ENCODE data around the gene ZNF570. TPM values are rescaled to one million over a fixed set of nuclear protein-coding genes. Genes with fewer than 3 reads are reported as not detected.

The ZNF570 gene
- total RNA-seq, 1 donor from 2014 or later = 7.3 TPM

GRCh38 chr19:37505958-37506386 lies 36.8 kb downstream of the ZNF570 start:
- no peak overlapping the region for H3K4me3 Mint-ChIP-seq (ENCODE audit: unreplicated experiment)
- peaks cover 17% of the 10 kb centered on the region for H3K36me3 Mint-ChIP-seq (ENCODE audit: unreplicated experiment)
- peaks cover 21% of the 10 kb centered on the region for H3K9me3 Mint-ChIP-seq (ENCODE audit: unreplicated experiment)
- no peak overlapping the region for H3K27ac Mint-ChIP-seq (ENCODE audit: unreplicated experiment)
- TF ChIP-seq CTCF (IDR thresholded peaks at IDR 0.05) = no peak
- no peaks in the 10 kb centered on the region for H3K4me1 Mint-ChIP-seq (ENCODE audit: unreplicated experiment)
- no peak for DNase-seq (ENCODE audit: extremely low spot score, unreplicated experiment)
- H3K27me3 Mint-ChIP-seq (ENCODE audit: unreplicated experiment) = no peaks in the 10 kb centered on the region

GRCh38 chr19:37506387-37507166 lies 37.4 kb downstream of the ZNF570 start, which contains the start of gene ZNF793:
ZNF793 (plus strand) TSS chr19:37506939; CDS start chr19:37523440, 16,501 bp downstream.
- peak; percentile 89 for DNase-seq (ENCODE audit: extremely low spot score, unreplicated experiment)
- Mint-ChIP-seq H3K36me3 (ENCODE audit: unreplicated experiment) (peaks cover 22% of the 10 kb centered on the region), H3K4me3 (ENCODE audit: unreplicated experiment) (no peak within 1 kb of the TSS), H3K9me3 (ENCODE audit: unreplicated experiment) (peaks cover 20% of the 10 kb centered on the region), H3K4me1 (ENCODE audit: unreplicated experiment) (no peaks in the 10 kb centered on the region), H3K27me3 (ENCODE audit: unreplicated experiment) (no peaks in the 10 kb centered on the region), H3K27ac (ENCODE audit: unreplicated experiment) (no peak within 1 kb of the TSS)
- no peak for TF ChIP-seq CTCF (IDR thresholded peaks at IDR 0.05)

GRCh38 chr19:37507167-37507464 lies 38.0 kb downstream of the ZNF570 start:
- H3K27ac Mint-ChIP-seq (ENCODE audit: unreplicated experiment) = no peak overlapping the region
- peaks cover 27% of the 10 kb centered on the region for H3K36me3 Mint-ChIP-seq (ENCODE audit: unreplicated experiment)
- no peak for DNase-seq (ENCODE audit: extremely low spot score, unreplicated experiment)
- no peaks in the 10 kb centered on the region for H3K27me3 Mint-ChIP-seq (ENCODE audit: unreplicated experiment)
- H3K4me1 Mint-ChIP-seq (ENCODE audit: unreplicated experiment) = no peaks in the 10 kb centered on the region
- no peak overlapping the region for H3K4me3 Mint-ChIP-seq (ENCODE audit: unreplicated experiment)
- TF ChIP-seq CTCF (IDR thresholded peaks at IDR 0.05) = no peak
- peaks cover 20% of the 10 kb centered on the region for H3K9me3 Mint-ChIP-seq (ENCODE audit: unreplicated experiment)

GRCh38 chr19:37511186-37511585 lies 42.0 kb downstream of the ZNF570 start:
- H3K27ac Mint-ChIP-seq (ENCODE audit: unreplicated experiment) = no peak overlapping the region
- H3K4me1 Mint-ChIP-seq (ENCODE audit: unreplicated experiment) = no peaks in the 10 kb centered on the region
- H3K27me3 Mint-ChIP-seq (ENCODE audit: unreplicated experiment) = no peaks in the 10 kb centered on the region
- DNase-seq (ENCODE audit: extremely low spot score, unreplicated experiment) = no peak
- peaks cover 32% of the 10 kb centered on the region for H3K9me3 Mint-ChIP-seq (ENCODE audit: unreplicated experiment)
- H3K4me3 Mint-ChIP-seq (ENCODE audit: unreplicated experiment) = no peak overlapping the region
- H3K36me3 Mint-ChIP-seq (ENCODE audit: unreplicated experiment) = peaks cover 49% of the 10 kb centered on the region
- no peak for TF ChIP-seq CTCF (IDR thresholded peaks at IDR 0.05)

GRCh38 chr19:37511821-37512220 lies 42.7 kb downstream of the ZNF570 start:
- no peaks in the 10 kb centered on the region for H3K4me1 Mint-ChIP-seq (ENCODE audit: unreplicated experiment)
- peak; percentile 7 for DNase-seq (ENCODE audit: extremely low spot score, unreplicated experiment)
- H3K27me3 Mint-ChIP-seq (ENCODE audit: unreplicated experiment) = no peaks in the 10 kb centered on the region
- peaks cover 35% of the 10 kb centered on the region for H3K9me3 Mint-ChIP-seq (ENCODE audit: unreplicated experiment)
- H3K4me3 Mint-ChIP-seq (ENCODE audit: unreplicated experiment) = no peak overlapping the region
- no peak overlapping the region for H3K27ac Mint-ChIP-seq (ENCODE audit: unreplicated experiment)
- no peak for TF ChIP-seq CTCF (IDR thresholded peaks at IDR 0.05)
- peaks cover 55% of the 10 kb centered on the region for H3K36me3 Mint-ChIP-seq (ENCODE audit: unreplicated experiment)
